ENCODE results near the gene RILPL2. TPM values are rescaled to one million over a fixed set of nuclear protein-coding genes. Genes with fewer than 3 reads are reported as not detected.

Gene RILPL2
- total and polyA plus RNA-seq, 2 of the 13 experiments (the other 11 are each of a cell fraction or from before 2014, with no cell fraction given), result 2.7 to 8.1 TPM

DNA sequence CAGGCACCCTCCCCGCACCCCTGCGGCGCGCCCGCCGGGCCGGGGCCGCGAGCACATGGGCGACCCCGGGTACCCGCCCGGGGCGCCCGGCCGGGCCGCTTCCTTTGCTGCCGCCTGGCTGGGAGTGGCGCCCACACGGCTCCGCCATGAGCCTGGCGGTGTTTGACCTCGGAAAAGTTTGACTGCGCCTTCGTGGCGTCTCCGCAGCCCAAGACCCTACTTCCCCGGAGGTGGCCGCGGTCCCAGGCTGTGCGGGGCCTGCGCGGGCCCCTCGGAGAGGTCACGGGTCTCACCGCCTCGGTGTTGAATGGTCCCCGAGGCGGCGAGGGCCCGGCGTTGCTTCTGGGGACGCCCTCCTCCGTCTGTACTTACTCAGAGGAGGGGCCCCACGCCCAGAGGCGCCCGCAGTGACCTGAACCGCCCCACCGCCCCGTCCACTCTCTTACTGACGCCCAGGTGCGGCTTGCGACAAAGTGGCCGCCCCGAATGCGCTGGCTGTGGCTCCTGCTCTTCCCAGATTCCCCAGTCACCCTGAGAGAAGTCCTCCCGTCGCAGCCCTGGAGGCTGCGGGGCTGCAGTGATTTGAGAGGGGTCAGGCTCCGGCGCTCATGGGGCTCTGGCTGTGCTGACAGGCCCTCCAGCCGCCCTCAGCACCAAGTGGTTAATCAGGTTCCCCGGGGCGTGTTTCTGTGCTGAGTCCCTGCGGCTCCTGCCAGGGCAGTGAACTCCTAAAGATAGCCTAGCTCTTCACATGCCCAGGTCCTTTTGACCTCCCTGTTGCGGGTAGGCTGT is 46.7 kb downstream of the RILPL2 start (continued):
- TF ChIP-seq, protein P1, sequence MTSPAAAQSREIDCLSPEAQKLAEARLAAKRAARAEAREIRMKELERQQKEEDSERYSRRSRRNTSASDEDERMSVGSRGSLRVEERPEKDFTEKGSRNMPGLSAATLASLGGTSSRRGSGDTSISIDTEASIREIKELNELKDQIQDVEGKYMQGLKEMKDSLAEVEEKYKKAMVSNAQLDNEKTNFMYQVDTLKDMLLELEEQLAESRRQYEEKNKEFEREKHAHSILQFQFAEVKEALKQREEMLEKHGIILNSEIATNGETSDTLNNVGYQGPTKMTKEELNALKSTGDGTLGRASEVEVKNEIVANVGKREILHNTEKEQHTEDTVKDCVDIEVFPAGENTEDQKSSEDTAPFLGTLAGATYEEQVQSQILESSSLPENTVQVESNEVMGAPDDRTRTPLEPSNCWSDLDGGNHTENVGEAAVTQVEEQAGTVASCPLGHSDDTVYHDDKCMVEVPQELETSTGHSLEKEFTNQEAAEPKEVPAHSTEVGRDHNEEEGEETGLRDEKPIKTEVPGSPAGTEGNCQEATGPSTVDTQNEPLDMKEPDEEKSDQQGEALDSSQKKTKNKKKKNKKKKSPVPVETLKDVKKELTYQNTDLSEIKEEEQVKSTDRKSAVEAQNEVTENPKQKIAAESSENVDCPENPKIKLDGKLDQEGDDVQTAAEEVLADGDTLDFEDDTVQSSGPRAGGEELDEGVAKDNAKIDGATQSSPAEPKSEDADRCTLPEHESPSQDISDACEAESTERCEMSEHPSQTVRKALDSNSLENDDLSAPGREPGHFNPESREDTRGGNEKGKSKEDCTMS (CRISPR knock-in tag; conservative IDR thresholded peaks at IDR 0.05), result no peak
- TF ChIP-seq, protein P2, sequence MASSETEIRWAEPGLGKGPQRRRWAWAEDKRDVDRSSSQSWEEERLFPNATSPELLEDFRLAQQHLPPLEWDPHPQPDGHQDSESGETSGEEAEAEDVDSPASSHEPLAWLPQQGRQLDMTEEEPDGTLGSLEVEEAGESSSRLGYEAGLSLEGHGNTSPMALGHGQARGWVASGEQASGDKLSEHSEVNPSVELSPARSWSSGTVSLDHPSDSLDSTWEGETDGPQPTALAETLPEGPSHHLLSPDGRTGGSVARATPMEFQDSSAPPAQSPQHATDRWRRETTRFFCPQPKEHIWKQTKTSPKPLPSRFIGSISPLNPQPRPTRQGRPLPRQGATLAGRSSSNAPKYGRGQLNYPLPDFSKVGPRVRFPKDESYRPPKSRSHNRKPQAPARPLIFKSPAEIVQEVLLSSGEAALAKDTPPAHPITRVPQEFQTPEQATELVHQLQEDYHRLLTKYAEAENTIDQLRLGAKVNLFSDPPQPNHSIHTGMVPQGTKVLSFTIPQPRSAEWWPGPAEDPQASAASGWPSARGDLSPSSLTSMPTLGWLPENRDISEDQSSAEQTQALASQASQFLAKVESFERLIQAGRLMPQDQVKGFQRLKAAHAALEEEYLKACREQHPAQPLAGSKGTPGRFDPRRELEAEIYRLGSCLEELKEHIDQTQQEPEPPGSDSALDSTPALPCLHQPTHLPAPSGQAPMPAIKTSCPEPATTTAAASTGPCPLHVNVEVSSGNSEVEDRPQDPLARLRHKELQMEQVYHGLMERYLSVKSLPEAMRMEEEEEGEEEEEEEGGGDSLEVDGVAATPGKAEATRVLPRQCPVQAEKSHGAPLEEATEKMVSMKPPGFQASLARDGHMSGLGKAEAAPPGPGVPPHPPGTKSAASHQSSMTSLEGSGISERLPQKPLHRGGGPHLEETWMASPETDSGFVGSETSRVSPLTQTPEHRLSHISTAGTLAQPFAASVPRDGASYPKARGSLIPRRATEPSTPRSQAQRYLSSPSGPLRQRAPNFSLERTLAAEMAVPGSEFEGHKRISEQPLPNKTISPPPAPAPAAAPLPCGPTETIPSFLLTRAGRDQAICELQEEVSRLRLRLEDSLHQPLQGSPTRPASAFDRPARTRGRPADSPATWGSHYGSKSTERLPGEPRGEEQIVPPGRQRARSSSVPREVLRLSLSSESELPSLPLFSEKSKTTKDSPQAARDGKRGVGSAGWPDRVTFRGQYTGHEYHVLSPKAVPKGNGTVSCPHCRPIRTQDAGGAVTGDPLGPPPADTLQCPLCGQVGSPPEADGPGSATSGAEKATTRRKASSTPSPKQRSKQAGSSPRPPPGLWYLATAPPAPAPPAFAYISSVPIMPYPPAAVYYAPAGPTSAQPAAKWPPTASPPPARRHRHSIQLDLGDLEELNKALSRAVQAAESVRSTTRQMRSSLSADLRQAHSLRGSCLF (CRISPR knock-in tag; IDR thresholded peaks at IDR 0.05; ENCODE audit: borderline replicate concordance), result no peak
- no peak for TF ChIP-seq ZNF615 (CRISPR knock-in tag; IDR thresholded peaks at IDR 0.05; ENCODE audit: borderline replicate concordance)
- TF ChIP-seq ZNF333 (CRISPR knock-in tag; IDR thresholded peaks at IDR 0.05; ENCODE audit: borderline replicate concordance), result peak; percentile 28; the same call in 1 of the 2 replicates
- TF ChIP-seq DNMT3B (CRISPR knock-in tag; conservative IDR thresholded peaks at IDR 0.05), result no peak
- TF ChIP-seq MIXL1 (CRISPR knock-in tag; IDR thresholded peaks at IDR 0.05), result no peak
- no peak for TF ChIP-seq CAMTA2 (CRISPR knock-in tag; IDR thresholded peaks at IDR 0.05; ENCODE audit: borderline replicate concordance)
- no peak for TF ChIP-seq SOX6 (IDR thresholded peaks at IDR 0.05)
- TF ChIP-seq SOX6 (CRISPR knock-in tag; IDR thresholded peaks at IDR 0.05), result peak; percentile 45; the same call in 1 of the 2 replicates
- TF ChIP-seq ZNF17 (CRISPR knock-in tag; IDR thresholded peaks at IDR 0.05), result no peak
- TF ChIP-seq ZBTB38 (CRISPR knock-in tag; IDR thresholded peaks at IDR 0.05), result peak; percentile 8; the same call in 1 of the 2 replicates
- no peak for TF ChIP-seq ZMYM2 (CRISPR knock-in tag; IDR thresholded peaks at IDR 0.05)
- TF ChIP-seq KDM5A (IDR thresholded peaks at IDR 0.05; ENCODE audit: borderline replicate concordance, low read length), result no peak
- TF ChIP-seq, protein P3, sequence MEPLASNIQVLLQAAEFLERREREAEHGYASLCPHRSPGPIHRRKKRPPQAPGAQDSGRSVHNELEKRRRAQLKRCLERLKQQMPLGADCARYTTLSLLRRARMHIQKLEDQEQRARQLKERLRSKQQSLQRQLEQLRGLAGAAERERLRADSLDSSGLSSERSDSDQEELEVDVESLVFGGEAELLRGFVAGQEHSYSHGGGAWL (CRISPR knock-in tag; IDR thresholded peaks at IDR 0.05), result peak; percentile 42
- no peak for TF ChIP-seq TEAD3 (CRISPR knock-in tag; optimal IDR thresholded peaks at IDR 0.05; ENCODE audit: borderline replicate concordance)
- no peak for TF ChIP-seq ZNF563 (CRISPR knock-in tag; IDR thresholded peaks at IDR 0.05)
- TF ChIP-seq EHMT2 (IDR thresholded peaks at IDR 0.05; ENCODE audit: borderline replicate concordance, low read depth, low read length), result no peak
- no peak for TF ChIP-seq CREB1 (IDR thresholded peaks at IDR 0.05)
- TF ChIP-seq CREB1 (CRISPR knock-in tag; IDR thresholded peaks at IDR 0.05), result no peak
- peak; percentile 49 for TF ChIP-seq AGO1 (IDR thresholded peaks at IDR 0.05; ENCODE audit: low read depth, low read length, poor library complexity, severe bottlenecking)
- TF ChIP-seq KDM6A (CRISPR knock-in tag; IDR thresholded peaks at IDR 0.05; ENCODE audit: low read depth), result no peak
- no peak for TF ChIP-seq GTF2F1 (IDR thresholded peaks at IDR 0.05; ENCODE audit: low read length)

All from HepG2 (cell line).